GM18505 (cell line): ENCODE results near the gene SIDT1.

Experiments used
- ATAC-seq: cut with Tn5 transposase; IDR thresholded peaks from one replicate; pipeline ENCODE4 v1.9.1; 2021; ENCODE audit not compliant: unreplicated experiment
- POLR2A ChIP-seq: IDR thresholded peaks from 4 replicates; pipeline ENCODE4 v1.6.1; 2011; ENCODE audit warnings: borderline replicate concordance; ENCODE audit not compliant: insufficient read depth, insufficient read length; ENCODE audit errors: extremely low read depth

SIDT1 gene

GRCh38 chr3:113600418-113601182, 68.2 kb downstream of the SIDT1 start:
- ATAC-seq, result no peak
- TF ChIP-seq POLR2A, result no peak

GRCh38 chr3:113601240-113601639, 68.9 kb downstream of the SIDT1 start:
- TF ChIP-seq POLR2A, result no peak
- no peak for ATAC-seq

- no peak for ATAC-seq
- TF ChIP-seq POLR2A, result no peak
Observed at GRCh38 chr3:113602256-113602655, 69.9 kb downstream of the SIDT1 start.

GRCh38 chr3:113602836-113603235, 70.5 kb downstream of the SIDT1 start:
- no peak for ATAC-seq
- no peak for TF ChIP-seq POLR2A

DNA sequence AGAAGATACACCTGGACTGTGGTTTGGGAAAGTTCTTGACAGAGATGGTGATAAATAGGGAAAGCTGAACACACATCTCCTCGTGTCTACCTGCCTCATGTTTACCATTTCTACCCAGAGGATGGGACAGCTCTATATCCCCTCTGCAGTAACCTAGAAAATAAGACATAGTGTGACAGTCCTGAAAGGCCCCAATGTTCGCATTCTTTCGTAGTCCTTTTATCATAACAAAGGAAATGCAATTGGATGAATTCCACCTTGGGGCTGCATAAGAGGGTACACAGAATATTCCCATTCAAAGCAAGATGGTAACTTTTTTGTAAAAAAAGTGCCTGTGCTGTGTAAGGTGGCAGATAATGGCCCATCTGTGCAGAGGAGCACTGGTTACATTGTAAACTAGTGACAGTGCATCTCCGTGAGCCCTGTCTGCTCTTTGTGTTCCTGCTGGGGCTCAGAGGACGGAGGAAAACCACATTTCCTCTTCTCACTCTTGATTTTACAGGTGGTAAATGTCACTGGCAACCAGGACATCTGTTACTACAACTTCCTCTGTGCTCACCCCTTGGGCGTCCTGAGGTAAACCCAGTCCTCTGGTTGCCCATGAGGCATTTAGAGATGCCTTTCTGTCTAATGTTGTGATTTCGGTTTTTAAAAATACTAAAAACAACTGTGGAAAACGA, 74.3 kb downstream of the SIDT1 start:
- no peak for TF ChIP-seq POLR2A
- ATAC-seq, result peak; percentile 99

DNA sequence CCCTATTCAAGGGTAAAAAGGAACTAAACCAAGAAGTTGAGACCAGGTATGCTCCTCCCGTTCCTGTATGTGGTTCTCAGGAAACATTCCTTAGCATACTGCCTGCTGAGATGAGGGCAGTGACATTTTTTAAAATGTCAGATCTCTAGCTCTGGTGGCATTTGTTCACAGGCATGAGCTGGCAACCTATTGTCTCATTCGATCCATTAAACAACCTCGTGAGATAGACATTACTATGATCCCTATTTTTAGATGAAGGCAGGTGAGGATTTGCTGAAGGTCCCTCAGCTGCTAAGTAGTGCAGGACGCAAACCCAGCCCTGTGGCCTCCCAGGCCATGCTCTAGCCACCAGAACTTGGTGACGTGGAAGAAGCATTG, 74.9 kb downstream of the SIDT1 start:
- no peak for TF ChIP-seq POLR2A
- ATAC-seq, result peak; percentile 17

DNA sequence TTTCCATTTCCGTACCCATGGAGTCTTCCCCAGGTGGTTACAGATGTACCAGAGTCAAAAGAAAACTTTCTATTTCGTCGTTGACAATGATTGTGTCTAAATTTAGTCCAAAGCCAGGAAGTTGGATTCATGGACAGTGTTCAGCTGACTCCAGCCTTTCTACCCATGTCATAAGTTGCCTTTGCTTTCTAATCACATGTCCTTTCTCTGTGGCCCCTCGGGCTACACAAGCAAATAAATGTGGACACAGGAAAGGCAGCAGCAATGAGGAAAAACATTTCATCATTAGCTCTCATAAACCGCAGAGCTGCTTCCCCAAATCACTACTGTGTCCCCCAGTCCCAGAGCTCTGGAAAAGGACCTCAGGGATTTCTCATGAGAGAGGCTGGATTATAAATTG, 82.0 kb downstream of the SIDT1 start:
- TF ChIP-seq POLR2A, result no peak
- ATAC-seq, result no peak

DNA sequence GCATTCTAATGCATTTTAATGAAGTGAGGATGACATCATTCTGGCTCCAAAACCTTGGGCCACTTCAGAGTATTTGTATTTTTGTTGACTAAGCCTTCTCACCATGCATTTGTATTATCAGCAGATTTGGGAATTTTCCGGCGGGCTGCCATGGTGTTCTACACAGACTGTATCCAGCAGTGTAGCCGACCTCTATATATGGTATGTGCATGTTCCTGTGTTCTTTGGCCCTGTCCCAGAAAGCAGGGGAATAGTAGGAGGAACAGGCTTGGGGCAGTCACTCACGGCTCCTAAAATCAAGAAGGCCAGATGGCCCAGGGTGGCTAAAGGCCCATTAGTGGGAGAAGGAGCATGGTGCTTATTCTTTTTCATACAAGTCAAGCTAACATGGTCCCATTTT, 83.6 kb downstream of the SIDT1 start:
- no peak for ATAC-seq
- no peak for TF ChIP-seq POLR2A

DNA sequence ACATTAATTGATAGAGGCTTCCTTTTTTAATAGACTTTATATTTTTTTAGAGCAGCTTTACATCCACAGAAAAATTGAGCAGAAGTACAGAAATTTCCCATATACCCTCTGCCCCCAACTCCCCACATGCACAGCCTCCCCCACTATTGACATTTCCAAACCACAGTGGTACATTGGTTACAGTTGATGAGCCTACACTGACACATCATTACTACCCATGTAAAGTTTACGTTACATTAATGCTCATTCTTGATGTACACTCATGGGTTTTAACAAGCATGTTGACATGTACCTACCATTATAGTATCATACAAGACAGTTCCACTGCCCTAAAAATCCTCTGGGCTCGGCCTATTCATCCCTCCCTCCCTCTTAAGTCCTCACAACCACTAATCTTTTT, 85.4 kb downstream of the SIDT1 start:
- TF ChIP-seq POLR2A, result no peak

GRCh38 chr3:113620091-113620490, 87.7 kb downstream of the SIDT1 start:
- no peak for ATAC-seq
- TF ChIP-seq POLR2A, result no peak

More for the DNA sequence above, 85.4 kb downstream of the SIDT1 start:
- no peak for ATAC-seq

GRCh38 chr3:113623324-113623723, 91.0 kb downstream of the SIDT1 start:
- ATAC-seq, result no peak
- no peak for TF ChIP-seq POLR2A

- ATAC-seq, result no peak
- no peak for TF ChIP-seq POLR2A
Observed at GRCh38 chr3:113623811-113624210, 91.5 kb downstream of the SIDT1 start.

- TF ChIP-seq POLR2A, result no peak
- no peak for ATAC-seq
Observed at GRCh38 chr3:113625834-113626233, 93.5 kb downstream of the SIDT1 start.
